ENCODE data around the gene HOXB3.
"Not testable (repeated sequence)": the region's sequence is repeated elsewhere in the genome, so short reads cannot be mapped to it uniquely, and the experiment has no call there.

The HOXB3 gene

DNA sequence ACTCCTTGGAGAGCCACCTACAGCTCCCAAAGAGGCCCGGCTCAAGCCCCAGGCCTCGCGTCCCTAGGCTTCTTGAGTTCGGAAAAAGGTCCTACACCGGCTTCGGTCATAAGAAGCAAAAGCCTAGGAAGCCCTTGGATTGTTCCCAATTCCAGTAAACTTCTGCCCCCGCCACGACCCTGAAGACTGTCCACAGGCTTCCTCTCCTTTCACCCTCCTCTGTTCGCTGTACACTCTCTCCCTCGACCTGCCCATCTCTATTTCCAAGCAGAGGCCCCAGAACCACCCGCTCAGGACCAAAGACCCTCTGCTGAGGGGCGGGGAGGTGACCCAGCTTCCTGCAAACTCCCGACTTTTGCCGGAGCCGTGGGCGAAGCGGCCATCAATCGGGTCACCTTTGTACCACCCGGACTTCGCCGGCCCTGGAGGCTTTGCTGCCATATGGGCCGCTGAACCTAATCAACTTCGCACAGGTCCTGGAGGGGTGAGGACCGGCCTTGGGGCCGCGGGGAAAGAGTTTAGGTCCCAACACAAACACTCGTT lies 47.9 kb downstream of the HOXB3 start:
- peak; percentile 29 for DNase-seq

GRCh38 chr17:48541577-48542113 lies 48.4 kb downstream of the HOXB3 start:
- DNase-seq = peak; percentile 65

- DNase-seq = no peak
Observed at GRCh38 chr17:48541036-48541576, 48.9 kb downstream of the HOXB3 start.

GRCh38 chr17:48540213-48540612 lies 49.8 kb downstream of the HOXB3 start:
- no peak for DNase-seq

DNA sequence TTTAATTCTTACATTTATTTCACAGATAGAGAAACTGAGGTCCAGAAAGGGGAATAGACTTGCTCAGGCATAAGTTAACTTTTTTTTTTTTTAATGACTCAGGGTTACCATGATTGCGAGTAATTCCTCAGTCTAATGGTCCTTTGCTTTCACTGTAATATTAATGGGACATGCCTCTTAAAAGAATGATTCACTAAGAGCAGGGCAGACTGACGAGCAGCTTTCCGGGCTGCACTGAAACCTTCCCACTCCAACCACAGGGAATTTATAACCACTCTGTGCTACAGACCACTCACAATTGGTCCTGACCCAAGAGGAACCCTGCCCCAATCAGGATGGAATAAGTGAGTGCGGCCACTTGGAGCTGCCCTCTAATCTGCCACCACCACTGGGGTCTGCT lies 50.9 kb downstream of the HOXB3 start:
- no peak for DNase-seq

DNA sequence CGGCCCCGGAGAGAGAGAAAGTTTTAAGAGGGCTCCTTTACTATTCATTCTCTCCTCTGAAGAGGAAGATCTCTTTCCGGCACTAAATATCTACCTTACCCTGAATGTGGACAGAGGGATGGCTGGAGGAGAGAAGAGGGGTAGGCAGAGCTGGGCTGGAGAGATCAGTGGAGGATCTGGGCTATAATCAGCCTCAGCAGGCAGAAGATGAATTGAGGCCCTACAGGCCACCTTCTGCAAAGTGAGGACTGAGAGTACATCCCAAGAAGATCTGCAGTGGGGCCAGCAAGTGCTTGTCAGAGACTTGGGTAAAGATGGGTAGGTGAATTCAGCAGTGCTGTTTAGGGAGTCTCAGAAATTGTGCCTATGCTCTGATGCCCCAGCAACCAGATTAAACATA lies 52.7 kb downstream of the HOXB3 start:
- DNase-seq = no peak

DNA sequence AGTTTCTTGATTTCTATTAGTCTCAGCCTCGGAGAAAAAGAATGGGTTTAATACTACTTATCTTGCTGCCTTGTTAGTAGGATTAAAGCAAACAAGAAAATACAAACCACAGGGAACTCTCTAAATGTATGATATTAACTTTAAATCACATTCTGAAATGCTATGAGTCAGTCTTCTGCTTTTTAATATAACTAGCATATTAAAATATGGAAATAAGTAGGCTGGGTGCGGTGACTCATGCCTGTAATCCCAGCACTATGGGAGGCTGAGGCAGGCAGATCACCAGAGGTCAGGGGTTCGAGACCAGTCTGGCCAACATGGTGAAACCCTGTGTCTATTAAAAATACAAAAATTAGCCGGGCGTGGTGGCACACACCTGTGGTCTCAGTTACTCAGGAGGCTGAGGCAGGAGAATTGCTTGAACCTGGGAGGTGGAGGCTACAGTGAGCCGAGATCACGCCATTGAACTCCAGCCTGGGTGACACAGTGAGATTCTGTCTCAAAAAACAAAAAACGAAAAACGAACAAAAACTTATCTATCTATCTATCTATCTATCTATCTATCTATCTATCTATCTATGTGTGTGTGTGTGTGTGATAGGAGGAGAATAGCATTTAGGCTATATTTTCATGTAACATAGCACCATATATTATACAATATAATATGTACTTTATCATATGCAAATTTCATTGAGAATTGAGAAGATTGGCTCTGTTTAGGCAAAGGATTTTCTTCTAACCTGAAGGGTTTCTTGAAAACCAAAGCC lies 54.1 kb downstream of the HOXB3 start:
- DNase-seq = not testable (repeated sequence)

DNA sequence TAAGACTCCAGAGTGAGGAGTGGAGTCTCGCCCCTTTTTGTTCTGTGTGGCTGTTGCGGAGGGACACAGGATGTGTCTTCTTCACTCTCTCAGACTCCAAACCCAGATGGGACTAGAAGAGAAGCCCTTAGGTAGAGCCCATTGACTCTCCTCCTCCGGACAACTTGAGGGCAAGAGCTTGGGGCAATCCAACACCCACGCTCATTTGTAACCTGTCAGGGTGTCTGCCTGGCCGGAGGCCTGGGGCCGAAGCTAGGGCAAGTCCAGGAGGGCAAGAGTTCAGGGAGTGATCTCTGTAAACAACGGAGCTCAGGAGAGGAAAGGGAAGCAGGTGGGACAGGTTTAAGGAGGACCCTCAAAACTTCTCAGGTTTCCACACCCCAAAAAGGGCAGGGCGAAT lies 57.8 kb downstream of the HOXB3 start:
- no peak for DNase-seq

DNA sequence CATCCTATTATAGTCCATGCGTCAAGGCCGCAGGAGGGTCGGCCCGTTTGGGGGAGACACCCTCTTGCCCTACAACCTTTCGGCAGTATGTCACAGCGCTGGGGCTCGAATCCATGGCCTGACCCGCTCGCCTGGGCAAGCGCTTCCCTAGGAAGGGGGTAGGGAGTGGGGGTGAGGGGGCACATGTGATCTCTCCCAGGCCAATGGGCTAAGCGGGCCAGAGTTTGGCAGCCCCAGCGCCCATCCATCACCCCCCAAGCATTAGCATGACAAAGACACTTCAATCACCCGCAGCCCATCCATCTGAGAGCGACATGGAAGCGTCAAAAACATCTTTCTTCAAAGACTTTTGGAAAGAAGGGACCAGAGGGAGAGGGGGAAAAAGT lies 59.2 kb downstream of the HOXB3 start, which contains the start of gene HOXB1:
HOXB1 (minus strand) TSS at position 125 of the 386 bp plus-strand sequence; CDS start at position 18, 107 bp downstream.
- no peak for DNase-seq

GRCh38 chr17:48530208-48530886 lies 59.7 kb downstream of the HOXB3 start:
- no peak for DNase-seq

- DNase-seq = no peak
Observed at GRCh38 chr17:48529683-48530009, 60.4 kb downstream of the HOXB3 start.

DNA sequence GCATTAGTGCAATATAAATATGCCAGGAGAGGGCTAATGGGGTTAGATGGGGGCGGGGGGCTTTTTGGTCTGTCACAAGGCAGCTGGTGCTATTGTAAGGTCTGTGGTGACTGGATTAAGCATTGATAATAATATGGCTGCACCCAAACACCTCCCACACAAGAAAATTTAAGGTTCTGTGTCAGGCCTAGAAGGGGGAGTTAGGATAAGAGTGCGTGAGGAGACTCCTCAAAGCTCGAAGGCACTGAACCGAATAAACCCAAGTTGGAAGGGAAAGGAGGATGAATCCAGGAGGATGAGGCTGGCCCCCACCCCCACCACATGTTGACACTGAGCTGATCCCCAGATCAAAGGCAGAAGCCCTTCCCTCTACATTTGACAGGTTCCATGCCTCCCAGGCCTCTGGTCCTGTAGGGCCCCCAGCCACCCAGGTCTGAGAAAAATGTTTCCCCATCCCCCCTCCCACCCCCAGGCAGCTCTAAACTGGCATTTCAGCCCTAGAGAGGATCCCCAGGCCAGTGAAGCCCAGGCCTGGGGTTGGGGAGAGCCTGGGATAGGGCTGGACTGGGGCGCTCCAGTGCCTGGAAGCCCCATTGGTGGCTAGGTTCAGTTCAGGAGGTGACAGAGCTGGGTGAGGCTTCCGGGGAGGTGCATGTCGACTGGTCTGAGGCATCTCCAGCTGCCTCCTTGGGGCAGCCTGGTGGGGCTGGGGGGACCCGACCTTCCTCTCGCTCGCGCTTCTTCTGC lies 60.9 kb downstream of the HOXB3 start:
- DNase-seq = no peak

- DNase-seq = no peak
Observed at GRCh38 chr17:48528153-48528935, 61.7 kb downstream of the HOXB3 start.

DNA sequence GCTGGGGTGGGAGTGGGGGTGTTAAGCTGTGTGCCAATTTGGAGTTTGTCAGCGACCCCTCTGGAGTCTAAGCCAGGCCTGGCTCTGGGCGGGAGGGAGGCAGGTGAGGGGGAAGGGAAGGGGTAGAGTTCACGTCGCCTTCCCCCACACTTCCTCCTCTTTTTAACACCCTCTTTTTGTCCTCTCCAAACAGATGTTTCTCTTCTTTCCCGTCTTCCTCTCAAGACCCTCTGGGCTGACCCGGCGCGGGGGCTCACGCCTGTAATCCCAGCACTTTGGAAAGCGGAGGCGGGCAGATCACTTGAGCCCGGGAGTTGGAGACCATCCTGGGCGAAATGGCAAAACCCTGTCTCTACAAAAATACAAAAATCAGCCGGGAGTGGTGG lies 62.5 kb downstream of the HOXB3 start:
- no peak for DNase-seq

GRCh38 chr17:48526608-48527546 lies 63.2 kb downstream of the HOXB3 start:
- no peak for DNase-seq

DNA sequence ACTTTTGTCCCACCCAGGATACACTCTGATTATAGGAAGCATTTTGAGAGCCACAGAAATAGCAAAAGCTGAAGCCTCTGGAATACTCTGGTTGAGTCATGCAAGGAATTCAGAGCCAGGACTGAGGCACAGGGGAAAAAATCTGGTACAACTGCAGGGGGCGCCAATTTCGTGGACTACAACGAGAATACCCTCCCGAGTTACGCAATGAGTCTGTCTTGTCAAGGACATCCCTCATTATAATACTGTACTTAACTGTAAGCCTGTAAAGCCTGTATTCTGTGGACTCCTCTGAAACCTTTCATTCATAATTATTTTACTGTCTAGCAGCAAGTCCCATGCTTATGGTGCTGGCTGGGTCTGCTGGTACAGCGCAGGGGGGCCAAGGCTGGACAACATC lies 67.0 kb downstream of the HOXB3 start:
- DNase-seq = no peak

DNA sequence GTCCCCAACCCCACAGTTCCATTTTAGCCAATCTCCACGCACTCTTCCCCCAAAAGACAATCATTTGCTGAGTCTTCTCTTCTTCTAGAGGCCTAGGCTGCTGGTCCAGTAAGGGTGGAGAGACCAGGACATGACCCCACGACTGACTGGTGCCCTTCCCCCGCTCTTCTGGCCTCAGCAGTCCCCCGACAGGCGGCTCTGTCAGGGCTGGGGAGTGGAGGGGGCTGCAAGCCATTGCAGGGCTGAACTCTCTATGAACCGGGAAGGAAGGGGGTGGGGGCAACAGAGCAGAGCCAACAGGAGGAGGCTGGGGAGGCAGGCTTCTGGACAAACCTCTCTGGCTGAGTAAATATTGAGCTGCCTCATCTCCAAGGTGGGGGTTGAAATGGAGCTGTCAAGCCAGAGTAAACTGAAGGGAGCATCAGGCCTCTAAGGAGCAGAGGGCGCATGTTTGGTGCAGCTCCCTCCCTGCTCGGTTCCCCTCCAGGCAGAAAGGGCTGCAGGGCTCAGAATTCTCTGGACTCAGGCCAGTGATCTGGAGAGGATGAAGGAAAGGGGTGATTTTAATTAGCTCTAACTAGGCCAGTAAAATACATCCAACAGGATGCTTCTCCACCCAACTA lies 67.9 kb downstream of the HOXB3 start:
- no peak for DNase-seq

DNA sequence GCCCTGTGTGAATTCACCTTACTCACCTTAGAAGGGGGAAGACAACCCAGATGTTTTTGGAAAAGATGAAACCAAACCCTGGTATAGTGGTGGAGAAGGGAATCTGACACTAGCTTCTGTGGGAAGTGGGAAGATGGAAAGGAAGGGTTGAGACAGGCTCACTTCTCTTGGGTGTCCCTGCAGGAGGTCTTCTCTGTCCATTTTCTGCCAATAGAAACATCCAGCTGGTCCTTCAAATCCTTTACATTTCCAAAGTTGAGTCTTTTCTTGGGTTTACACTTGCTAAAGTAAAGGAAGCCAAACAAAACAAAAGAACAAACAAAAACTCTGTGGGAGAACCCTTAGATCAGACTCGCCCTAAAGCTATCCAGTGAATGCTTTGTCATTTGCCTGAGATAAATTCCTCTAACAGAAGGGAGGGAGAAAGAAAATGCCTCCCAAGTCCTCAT lies 69.4 kb downstream of the HOXB3 start:
- no peak for DNase-seq

GRCh38 chr17:48519427-48519826 lies 70.6 kb downstream of the HOXB3 start:
- DNase-seq = no peak

- DNase-seq = no peak
Observed at GRCh38 chr17:48517478-48517877, 72.6 kb downstream of the HOXB3 start.
